ENCODE measurements around the gene CAGE1. TPM values are rescaled to one million over a fixed set of nuclear protein-coding genes. Genes with fewer than 3 reads are reported as not detected.
"Not testable (repeated sequence)": the region's sequence is repeated elsewhere in the genome, so short reads cannot be mapped to it uniquely, and the experiment has no call there.

Gene CAGE1
- total RNA-seq, 2 donors from 2014 or later, result 0.15 to 0.22 TPM

DNA sequence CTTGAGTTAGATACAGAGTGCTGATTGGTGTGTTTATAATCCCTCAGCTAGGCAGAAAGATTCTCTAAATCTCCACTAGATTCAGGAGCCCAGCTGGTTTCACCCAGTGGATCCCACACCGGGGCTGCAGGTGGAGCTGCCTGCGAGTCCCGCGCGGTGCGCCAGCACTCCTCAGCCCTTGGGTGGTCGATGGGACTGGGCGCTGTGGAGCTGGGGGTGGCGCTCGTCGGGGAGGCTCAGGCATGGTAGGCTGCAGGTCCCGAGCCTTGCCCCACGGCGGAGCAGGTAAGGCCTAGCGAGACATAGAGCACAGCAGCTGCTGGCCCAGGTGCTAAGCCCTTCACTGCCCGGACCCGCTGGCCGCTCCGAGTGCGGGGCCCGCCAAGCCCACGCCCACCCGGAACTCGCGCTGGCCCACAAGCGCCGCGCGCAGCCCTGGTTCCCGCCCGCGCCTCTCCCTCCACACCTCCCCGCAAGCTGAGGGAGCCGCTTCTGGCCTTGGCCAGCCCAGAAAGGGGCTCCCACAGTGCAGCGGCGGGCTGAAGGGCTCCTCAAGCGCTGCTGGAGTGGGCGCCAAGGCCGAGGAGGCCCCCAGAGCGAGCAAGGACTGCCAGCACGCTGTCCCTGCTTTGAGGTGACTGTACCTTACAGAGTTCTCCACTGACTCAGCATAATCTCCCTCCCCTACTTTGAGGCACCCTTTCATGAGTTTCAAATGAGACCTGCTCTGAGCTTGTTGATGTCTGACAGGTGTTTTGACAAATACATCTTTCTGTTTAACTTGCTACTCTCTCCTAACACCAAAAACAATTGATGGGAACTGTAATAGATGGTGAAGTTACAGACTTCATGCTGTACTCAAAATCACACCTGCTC, 72.6 kb downstream of the CAGE1 start:
- Mint-ChIP-seq H3K4me3 (no peak overlapping the region), H3K9me3 (peaks cover 7% of the 10 kb centered on the region), H3K36me3 (ENCODE audit: low read depth) (no peaks in the 10 kb centered on the region), H3K27ac (no peak overlapping the region), H3K4me1 (peaks cover 3% of the 10 kb centered on the region), H3K27me3 (ENCODE audit: insufficient read depth) (peaks cover 2% of the 10 kb centered on the region)
- Histone ChIP-seq H3K27me3 (ENCODE audit: control insufficient read depth, insufficient read depth, low read length, poor library complexity, severe bottlenecking) (no peaks in the 10 kb centered on the region), H3K4me3 (ENCODE audit: low read length) (no peak overlapping the region), H3K27ac (ENCODE audit: low read depth, low read length) (no peak overlapping the region), H3K36me3 (ENCODE audit: control insufficient read depth, insufficient read depth, low read length) (no peaks in the 10 kb centered on the region), H3K9ac (ENCODE audit: extremely low read depth, low read length, poor library complexity, severe bottlenecking) (no peak overlapping the region), H3K9me3 (ENCODE audit: control insufficient read depth, low read length) (no peaks in the 10 kb centered on the region), H3K4me1 (ENCODE audit: control insufficient read depth, insufficient read depth, low read length) (no peaks in the 10 kb centered on the region)
- WGBS, 2 experiments (ENCODE audit: insufficient coverage in 1 of 2, insufficient read length in 1 of 2), result 96 to 100% methylated on average over 4 to 41 of the region's 41 CpGs
- DNase-seq, result no peak
- TF ChIP-seq, protein P1, sequence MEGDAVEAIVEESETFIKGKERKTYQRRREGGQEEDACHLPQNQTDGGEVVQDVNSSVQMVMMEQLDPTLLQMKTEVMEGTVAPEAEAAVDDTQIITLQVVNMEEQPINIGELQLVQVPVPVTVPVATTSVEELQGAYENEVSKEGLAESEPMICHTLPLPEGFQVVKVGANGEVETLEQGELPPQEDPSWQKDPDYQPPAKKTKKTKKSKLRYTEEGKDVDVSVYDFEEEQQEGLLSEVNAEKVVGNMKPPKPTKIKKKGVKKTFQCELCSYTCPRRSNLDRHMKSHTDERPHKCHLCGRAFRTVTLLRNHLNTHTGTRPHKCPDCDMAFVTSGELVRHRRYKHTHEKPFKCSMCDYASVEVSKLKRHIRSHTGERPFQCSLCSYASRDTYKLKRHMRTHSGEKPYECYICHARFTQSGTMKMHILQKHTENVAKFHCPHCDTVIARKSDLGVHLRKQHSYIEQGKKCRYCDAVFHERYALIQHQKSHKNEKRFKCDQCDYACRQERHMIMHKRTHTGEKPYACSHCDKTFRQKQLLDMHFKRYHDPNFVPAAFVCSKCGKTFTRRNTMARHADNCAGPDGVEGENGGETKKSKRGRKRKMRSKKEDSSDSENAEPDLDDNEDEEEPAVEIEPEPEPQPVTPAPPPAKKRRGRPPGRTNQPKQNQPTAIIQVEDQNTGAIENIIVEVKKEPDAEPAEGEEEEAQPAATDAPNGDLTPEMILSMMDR (conservative IDR thresholded peaks at IDR 0.05), result no peak

DNA sequence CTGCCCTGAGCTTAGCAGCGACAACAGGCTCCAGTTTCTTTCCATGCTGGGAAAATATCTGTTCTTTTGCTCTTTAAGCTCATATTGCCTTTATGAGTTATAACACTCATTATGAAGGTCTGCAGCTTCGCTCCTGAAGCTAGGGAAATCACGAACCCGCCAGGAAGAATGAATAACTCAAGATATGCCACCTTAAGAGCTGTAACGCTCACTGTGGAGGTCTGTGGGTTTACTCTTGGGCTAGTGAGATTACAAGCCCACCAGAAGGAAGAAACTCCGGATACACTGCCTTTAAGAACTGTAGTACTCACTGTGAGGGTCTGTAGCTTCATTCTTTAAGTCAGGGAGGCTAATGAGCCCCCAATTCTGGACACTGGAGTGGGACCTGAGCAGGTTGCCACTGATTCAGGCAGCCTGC, 73.6 kb downstream of the CAGE1 start:
- peaks cover 7% of the 10 kb centered on the region for H3K9me3 Mint-ChIP-seq
- peaks cover 2% of the 10 kb centered on the region for H3K27me3 Mint-ChIP-seq (ENCODE audit: insufficient read depth)
- TF ChIP-seq, protein P1 (conservative IDR thresholded peaks at IDR 0.05), result no peak
- no peak overlapping the region for H3K27ac ChIP-seq (ENCODE audit: low read depth, low read length)
- H3K4me1 Mint-ChIP-seq, result peaks cover 9% of the 10 kb centered on the region
- no peaks in the 10 kb centered on the region for H3K27me3 ChIP-seq (ENCODE audit: control insufficient read depth, insufficient read depth, low read length, poor library complexity, severe bottlenecking)
- no peak overlapping the region for H3K4me3 ChIP-seq (ENCODE audit: low read length)
- H3K4me1 ChIP-seq (ENCODE audit: control insufficient read depth, insufficient read depth, low read length), result no peaks in the 10 kb centered on the region
- H3K36me3 Mint-ChIP-seq (ENCODE audit: low read depth), result no peaks in the 10 kb centered on the region
- H3K9ac ChIP-seq (ENCODE audit: extremely low read depth, low read length, poor library complexity, severe bottlenecking), result no peak overlapping the region
- peaks cover 5% of the 10 kb centered on the region for H3K36me3 ChIP-seq (ENCODE audit: control insufficient read depth, insufficient read depth, low read length)
- no peak for DNase-seq
- H3K9me3 ChIP-seq (ENCODE audit: control insufficient read depth, low read length), result no peaks in the 10 kb centered on the region
- 91 to 95% methylated on average over 5 to 6 of the region's 6 CpGs for WGBS, 2 experiments (ENCODE audit: insufficient coverage in 1 of 2, insufficient read length in 1 of 2)
- H3K27ac Mint-ChIP-seq, result no peak overlapping the region
- H3K4me3 Mint-ChIP-seq, result no peak overlapping the region

DNA sequence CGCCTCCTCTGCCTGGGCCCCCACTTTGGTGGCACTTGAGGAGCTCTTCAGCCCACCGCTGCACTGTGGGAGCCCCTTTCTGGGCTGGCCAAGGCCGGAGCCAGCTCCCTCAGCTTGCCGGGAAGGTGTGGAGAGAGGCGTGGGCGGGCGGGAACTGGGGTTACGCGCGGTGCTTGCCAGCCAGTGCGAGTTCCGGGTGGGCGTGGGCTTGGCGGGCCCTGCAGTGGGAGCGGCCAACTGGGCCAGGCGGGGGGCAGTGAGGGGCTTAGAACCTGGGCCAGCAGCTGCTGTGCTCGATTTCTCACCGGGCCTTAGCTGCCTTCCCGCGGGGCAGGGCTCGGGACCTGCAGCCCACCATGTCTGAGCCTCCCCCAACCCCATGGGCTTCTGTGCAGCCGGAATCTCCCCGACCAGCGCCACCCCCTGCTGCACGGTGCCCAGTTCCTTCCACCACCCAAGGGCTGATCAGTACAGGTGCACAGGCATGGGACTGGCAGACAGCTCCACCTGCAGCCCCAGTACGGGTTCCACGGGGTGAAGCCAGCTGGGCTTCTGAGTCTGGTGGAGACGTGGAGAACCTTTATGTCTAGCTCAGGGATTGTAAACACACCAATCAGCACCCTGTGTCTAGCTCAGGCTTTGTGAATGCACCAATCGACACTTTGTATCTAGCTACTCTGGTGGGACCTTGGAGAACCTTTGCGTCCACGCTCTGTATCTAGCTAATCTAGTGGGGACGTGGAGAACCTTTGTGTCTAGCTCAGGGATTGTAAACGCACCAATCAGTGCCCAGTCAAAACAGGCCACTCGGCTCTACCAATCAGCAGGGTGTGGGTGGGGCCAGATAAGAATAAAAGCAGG, 74.2 kb downstream of the CAGE1 start:
- H3K4me1 ChIP-seq (ENCODE audit: control insufficient read depth, insufficient read depth, low read length); H3K27me3 ChIP-seq (ENCODE audit: control insufficient read depth, insufficient read depth, low read length, poor library complexity, severe bottlenecking); H3K27me3 Mint-ChIP-seq (ENCODE audit: insufficient read depth): not testable (repeated sequence)

More for the DNA sequence above, 74.2 kb downstream of the CAGE1 start:
- not testable (repeated sequence) for H3K27ac Mint-ChIP-seq; H3K4me3 Mint-ChIP-seq; H3K36me3 Mint-ChIP-seq (ENCODE audit: low read depth); H3K4me1 Mint-ChIP-seq; H3K9ac ChIP-seq (ENCODE audit: extremely low read depth, low read length, poor library complexity, severe bottlenecking); H3K36me3 ChIP-seq (ENCODE audit: control insufficient read depth, insufficient read depth, low read length); H3K9me3 ChIP-seq (ENCODE audit: control insufficient read depth, low read length); DNase-seq; H3K9me3 Mint-ChIP-seq; H3K4me3 ChIP-seq (ENCODE audit: low read length); H3K27ac ChIP-seq (ENCODE audit: low read depth, low read length)
- WGBS, 2 experiments (ENCODE audit: insufficient coverage in 1 of 2, insufficient read length in 1 of 2), result 92 to 96% methylated on average over 18 to 34 of the region's 34 CpGs
